Femur (tissue), 1 donor: ENCODE data around the gene SMC6.

ENCODE experiments used
- DNase-seq: peaks from one replicate; pipeline ENCODE4 v3.0.0-alpha.2; 2017

The SMC6 gene

GRCh38 chr2:17614174-17614930, 139.3 kb downstream of the SMC6 start:
- no peak for DNase-seq
